GM12892 (cell line): ENCODE measurements around the gene NSMF.

ENCODE experiments used
- POLR2A ChIP-seq: IDR thresholded peaks from 2 replicates; pipeline ENCODE4 v1.6.1; 2011; ENCODE audit warnings: low read depth, low read length, control low read depth
- TAF1 ChIP-seq: IDR thresholded peaks from 2 replicates; pipeline ENCODE4 v1.6.1; 2011; ENCODE audit warnings: low read depth, mild to moderate bottlenecking, control low read depth, low read length, borderline replicate concordance

- TF ChIP-seq TAF1 (no peak), POLR2A (no peak)
Observed at GRCh38 chr9:137485343-137486140, 26.4 kb upstream of the NSMF start.
